ENCODE measurements around the gene MISP3.
A peak's percentile ranks its signal among the peaks of the same experiment; 100 is the strongest.
"Not testable (repeated sequence)": the region's sequence is repeated elsewhere in the genome, so short reads cannot be mapped to it uniquely, and the experiment has no call there.

MISP3 gene

DNA sequence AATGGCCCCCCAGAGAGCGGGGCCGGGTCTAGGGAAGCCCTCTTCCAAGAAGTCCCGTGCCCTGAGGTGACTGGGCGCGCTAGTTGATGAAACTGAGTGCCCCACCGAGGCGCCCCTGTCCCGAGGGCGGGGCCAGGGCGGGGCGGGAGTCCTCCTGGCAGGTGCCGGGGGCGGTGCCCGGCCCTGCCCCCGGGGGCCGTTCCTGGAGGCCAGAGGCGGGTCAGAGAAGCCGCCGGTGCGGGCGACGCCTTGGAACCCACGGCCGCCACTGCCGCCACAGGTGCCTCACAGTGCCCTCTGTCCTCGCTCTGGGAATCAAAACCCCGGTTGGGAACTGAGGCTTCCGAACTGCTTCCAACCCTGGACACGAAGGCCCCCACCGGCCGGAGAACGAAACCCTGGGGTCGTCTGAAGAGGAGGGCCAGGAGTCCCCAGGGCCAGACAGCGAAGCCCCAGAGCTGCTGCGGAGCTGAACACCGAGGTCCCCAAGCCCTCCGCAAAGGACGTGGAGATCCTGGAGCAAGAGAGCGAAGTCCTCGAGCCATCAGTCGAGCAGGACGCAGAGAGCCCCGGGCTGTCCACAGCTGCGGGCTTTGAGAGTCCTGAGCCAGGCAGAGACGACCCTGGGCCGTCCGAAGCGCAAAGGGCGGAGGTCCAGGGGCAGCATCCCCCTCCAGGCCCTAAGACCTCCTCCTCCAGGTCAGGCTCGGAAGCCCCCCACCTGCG is at the start of gene MISP3:
MISP3 (plus strand) TSS at position 252 of the 726 bp plus-strand sequence. CDS start 524 bp downstream, outside the sequence.
- DNase-seq (ENCODE audit: low spot score): peak; percentile 84

DNA sequence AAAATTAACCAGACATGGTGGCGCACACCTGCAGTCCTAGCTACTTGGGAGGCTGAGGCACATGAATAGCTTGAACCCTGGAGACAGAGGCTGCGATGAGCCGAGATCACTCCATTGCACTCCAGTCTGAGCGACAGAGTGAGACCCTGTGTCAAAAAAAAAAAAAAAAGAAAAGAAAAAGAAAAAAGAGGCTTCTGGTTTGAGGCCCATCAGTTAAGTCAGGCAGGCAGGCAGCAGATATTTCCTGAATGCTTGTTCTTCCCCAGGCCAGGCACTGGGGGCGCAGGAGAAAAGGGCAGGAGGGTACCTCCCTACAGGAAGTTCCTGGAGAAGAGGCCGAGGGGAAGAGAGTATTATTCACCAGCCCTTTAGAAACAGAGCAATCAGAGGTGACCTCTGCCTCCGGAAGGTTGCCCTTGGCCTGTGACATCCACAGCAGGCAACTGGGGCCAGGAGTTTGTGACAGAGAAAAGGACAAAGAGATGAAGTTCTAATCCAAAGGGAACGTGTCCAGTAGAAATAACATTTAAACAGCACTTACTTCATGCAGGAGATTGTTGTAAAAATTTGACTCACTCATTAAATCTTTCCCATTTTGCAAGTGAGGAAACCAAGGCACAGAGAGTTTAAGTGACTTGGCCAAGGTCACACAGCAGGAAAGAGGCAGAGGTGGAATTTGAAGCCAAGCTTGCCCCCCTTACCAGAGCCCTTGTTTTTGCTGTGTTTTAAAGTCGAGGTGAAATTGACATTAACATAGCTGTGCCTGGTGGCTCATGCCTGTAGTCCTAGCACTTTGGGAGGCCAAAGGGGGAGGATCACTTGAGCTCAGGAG is 49.0 kb upstream of the MISP3 start:
- peak; percentile 73 for DNase-seq (ENCODE audit: low spot score)

DNA sequence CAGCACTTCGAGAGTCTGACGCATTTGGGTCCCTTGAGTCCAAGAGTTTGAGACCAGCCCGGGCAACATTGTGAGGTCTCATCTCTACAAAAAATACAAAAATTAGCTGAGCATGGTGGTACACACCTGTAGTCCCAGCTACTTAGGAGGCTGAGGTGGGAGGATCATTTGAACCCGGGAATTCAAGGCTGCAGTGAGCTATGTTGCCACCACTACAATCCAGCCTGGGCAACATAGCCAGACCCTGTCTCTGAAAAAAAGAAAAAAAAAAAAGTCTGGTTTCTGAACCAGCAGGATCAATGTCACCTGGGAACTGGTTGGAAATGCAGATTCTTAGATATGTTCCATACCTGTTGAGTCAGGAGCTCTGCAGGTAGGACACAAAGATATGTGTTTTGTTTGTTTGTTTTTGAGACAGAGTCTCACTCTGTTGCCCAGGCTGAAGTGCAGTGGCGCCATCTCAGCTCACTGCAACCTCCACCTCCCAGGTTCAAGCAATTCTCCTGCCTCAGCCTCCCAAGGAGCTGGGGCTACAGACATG is 45.9 kb upstream of the MISP3 start:
- not testable (repeated sequence) for DNase-seq (ENCODE audit: low spot score)

DNA sequence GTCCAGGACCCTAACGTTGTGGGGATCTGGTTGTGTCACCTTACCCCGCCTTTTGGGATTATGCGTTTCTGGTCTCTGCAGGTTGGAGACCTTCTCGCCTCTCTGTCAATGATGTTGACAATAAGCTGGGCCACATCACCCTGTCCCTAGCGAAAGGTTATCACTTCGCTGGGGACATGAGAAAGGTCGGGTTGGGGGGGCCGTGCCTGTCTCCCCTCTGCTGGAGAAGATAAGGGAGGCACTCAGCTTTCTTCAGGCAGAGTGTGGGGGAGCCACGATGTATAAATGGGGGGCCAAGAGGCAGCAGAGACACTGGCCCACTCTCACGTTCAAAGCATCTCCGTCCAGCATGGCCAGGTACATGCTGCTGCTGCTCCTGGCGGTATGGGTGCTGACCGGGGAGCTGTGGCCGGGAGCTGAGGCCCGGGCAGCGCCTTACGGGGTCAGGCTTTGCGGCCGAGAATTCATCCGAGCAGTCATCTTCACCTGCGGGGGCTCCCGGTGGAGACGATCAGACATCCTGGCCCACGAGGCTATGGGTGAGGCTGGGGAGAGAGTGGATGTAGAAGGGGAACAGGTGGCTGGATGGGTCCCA is 44.6 kb upstream of the MISP3 start, which contains the start of gene RLN3:
RLN3 (plus strand) TSS at position 293 of the 595 bp plus-strand sequence; CDS start at position 350, 57 bp downstream.
- DNase-seq (ENCODE audit: low spot score): no peak

DNA sequence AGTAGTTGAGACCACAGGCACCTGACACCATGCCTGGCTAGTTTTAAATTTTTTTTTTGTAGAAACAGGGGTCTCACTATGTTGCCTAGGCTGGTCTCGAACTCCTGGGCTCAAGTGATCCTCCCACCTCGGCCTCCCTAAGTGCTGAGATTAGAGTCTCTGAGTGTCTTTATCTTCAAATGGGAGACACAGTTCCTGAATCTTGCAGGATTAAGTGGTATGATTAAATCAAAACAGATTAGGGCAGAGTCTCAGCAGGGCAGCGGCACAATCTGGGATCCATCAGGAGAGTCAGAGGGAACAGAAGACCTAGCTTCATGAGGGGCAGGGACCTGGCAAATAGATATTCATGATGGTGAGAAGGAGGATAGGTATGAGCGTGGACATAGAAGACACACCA is 43.7 kb upstream of the MISP3 start:
- DNase-seq (ENCODE audit: low spot score): no peak

DNA sequence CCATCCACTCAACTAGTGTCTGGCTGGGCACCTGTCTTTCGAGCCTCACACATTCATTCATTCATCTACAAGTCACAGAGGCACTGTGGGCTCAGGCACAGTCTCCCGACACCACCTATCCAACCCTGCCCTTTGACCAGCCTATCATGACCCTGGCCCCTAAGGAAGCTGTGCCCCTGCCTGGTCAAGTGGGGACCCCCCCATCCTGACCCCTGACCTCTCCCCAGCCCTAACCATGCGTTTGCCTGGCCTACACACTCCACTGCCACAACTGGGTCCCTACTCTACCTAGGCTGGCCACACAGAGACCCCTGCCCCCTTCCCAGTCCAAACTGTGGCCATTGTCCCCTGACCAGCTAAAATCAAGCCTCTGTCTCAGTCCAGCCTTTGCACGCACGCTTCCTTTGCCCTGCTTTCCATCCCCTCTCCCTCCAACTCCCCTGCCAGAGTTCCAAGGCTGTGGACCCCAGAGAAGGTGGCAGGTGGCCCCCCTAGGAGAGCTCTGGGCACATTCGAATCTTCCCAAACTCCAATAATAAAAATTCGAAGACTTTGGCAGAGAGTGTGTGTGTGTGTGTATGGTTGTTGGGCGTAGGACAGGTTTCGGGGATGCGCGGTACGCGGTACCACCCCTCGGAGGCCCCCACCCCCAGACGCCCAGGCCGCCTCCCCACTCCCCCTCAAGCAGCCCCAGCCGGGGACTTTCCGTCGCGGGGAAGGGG is 41.4 kb upstream of the MISP3 start:
- DNase-seq (ENCODE audit: low spot score): no peak

DNA sequence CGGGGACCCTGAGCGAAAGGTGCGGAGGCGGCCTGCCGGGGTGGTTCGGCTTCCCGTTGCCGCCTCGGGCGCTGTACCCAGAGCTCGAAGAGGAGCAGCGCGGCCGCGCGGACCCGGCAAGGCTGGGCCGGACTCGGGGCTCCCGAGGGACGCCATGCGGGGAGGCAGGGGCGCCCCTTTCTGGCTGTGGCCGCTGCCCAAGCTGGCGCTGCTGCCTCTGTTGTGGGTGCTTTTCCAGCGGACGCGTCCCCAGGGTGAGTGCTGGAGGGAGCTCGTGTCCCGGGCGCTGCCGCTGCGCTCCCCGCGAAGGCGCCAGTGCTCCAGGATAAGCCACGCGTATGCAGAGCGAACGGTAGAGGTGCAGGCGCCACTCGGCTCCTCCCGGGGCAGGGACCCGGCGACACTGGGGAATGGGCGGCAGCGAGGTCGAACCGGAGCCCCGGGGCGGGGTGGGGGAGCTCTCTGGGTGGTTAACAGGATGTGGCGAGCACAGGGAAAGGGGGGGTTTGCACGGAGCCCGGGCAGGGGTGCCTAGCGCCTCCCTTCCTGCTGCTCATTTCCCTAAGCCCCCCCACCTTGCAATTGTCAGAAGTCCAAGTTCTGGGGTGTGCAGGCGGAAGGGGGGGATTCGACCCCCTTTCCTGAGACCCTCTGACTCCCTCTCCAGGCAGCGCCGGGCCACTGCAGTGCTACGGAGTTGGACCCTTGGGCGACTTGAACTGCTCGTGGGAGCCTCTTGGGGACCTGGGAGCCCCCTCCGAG is 40.7 kb upstream of the MISP3 start, which contains the start of gene IL27RA:
IL27RA (plus strand) TSS at position 44 of the 762 bp plus-strand sequence; CDS start at position 155, 111 bp downstream.
- DNase-seq (ENCODE audit: low spot score): peak; percentile 61

DNA sequence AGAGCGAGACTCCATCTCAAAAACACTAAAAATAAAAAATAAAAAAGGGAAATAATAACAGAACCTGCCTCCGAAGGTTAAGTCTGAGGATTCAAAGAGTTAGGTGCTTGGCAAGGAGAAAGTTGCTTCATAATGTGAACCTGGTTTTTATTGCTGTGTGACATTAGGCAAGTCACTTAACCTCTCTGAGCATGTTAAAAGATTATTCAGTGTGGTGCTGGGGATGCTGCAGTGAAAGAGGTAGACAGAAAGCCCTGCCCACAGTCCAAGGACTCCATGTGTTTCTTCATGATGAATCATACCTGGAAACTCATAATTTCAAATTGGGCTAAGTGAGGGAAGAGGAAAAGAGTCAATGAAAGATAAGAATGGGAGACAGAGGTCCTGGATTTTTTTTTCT is 38.6 kb upstream of the MISP3 start:
- no peak for DNase-seq (ENCODE audit: low spot score)

DNA sequence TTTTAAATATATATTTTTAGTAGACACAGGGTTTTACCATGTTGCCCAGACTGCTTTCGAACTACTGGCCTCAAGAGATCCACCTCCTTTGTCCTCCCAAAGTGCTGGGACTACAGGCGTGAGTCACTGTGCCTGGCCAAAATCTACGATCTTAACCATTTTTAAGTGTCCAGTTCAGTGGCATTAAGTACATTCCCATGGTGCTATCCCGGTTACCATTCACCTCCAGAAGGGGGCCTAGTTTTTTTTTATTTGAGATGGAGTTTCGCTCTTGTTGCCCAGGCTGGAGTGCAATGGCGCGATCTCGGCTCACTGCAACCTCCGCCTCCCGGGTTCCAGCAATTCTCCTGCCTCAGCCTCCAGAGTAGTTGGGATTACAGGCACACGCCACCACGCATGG is 37.4 kb upstream of the MISP3 start:
- not testable (repeated sequence) for DNase-seq (ENCODE audit: low spot score)

DNA sequence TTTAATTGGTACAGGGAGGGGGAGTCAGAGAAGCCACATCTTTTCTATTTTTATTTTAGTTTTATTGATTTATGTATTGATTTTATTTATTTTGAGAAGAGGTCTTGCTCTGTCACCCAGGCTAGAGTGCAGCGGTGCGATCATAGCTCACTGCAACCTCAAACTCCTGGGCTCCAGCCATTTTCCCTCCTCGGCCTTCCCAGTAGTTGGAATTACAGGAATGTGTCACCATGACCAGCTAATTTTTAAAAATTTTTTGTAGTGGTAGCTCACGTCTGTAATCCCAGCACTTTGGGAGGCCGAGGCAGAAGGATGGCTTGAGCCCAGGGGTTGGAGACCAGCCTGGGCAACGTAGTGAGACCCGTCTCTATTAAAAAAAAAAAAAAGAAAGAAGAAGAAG is 36.9 kb upstream of the MISP3 start:
- no peak for DNase-seq (ENCODE audit: low spot score)

DNA sequence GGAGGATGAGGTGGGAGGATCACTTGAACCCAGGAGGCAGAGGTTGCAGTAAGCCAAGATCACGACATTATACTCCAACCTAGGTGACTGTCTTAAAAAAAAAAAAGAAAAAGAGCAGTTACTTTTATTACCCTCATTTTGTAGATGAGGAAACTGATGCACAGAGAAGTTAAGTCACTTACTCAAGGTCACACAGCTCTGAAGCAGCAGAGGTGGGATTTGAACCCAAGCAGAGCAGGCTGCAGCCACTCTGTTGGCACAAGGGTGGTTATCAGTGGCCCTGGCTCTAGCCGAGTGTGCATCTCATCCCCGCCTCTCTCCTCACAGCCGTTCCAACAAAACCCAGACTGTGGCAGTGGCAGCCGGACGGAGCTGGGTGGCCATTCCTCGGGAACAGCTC is 33.4 kb upstream of the MISP3 start:
- DNase-seq (ENCODE audit: low spot score): no peak

DNA sequence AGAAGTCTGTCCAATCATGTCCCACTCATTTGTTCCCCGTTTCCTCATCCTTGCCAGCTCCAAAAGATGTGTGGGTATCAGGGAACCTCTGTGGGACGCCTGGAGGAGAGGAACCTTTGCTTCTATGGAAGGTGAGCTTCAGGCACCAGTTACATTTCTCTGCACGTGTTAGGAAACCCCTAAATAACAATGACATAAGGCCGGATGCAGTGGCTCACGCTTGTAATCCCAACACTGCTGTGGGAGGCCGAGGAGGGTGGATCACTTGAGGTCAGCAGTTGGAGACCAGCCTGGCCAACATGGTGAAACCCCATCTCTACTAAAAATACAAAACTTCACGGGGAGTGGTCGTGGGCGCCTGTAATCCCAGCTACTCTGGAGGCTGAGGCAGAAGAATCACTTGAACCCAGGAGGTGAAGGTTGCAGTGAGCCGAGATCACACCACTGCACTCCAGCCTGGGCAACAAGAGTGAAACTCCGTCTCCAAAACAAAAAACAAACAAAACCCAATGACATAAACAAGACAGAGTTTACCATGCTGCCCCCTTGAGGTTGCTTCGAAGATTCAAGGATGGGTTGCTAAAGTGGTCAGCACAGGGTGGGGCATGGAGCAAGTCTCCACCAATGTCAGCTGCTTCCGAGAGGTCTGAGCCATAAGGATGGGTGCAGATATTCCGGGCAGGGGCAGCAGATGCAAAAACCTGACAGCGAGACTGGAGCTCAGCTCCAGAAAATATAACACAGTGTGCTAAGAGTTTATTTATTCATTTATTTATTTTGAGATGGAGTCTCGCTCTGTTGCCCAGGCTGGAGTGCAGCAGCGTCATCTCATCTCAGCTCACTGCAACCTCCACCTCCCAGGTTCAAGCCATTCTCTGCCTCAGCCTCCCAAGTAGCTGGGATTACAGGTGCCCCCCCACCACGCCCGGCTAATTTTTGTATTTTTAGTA is 29.7 kb upstream of the MISP3 start:
- peak; percentile 71 for DNase-seq (ENCODE audit: low spot score)

DNA sequence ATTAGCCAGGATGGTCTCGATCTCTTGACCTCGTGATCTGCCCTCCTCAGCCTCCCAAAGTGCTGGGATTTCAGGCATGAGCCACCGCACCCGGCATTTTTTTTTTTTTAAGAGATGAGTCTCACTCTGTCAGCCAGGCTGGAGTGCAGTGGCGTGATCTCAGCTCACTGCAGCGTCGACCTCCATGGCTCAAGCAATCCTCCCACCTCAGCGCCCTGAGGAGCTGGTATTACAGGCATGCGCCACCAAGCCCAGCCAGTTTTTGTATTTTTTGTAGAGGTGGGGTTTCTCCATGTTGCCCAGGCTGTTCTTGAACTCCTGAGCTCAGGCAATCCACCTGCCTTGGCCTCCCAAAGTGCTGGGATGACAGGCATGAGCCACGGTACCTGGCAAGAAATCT is 24.7 kb upstream of the MISP3 start:
- DNase-seq (ENCODE audit: low spot score): not testable (repeated sequence)

DNA sequence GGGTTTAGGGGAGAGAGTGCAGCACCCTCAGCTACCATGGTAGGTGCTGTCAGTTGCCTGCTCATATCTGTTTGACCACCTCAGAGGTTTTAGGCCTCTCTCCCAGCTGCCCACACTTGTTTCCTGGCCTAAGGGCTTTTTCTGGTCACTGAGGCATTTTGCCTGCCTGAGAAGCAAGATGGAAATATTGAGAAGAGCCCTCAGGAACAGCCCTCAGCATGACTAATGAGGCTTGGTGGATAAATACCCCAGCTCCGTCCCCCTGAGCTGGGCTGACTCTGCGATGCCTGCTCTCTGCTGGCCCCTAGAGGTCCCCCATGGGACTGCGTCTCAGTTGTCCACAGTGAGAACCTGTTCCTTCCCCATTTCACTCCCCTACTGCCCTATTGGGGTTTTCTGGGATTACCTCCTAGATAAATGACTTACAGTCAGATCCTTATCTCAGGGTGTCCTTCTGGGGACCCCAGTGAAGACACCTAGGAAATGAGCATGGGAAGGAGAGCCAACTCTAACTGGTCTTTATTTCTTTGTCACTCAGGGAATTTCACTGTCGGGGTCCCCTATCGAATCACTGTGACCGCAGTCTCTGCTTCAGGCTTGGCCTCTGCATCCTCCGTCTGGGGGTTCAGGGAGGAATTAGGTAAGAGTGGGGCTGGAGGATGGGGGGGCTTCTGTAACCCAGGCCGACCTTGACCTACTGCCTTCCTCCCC is 24.0 kb upstream of the MISP3 start:
- no peak for DNase-seq (ENCODE audit: low spot score)

DNA sequence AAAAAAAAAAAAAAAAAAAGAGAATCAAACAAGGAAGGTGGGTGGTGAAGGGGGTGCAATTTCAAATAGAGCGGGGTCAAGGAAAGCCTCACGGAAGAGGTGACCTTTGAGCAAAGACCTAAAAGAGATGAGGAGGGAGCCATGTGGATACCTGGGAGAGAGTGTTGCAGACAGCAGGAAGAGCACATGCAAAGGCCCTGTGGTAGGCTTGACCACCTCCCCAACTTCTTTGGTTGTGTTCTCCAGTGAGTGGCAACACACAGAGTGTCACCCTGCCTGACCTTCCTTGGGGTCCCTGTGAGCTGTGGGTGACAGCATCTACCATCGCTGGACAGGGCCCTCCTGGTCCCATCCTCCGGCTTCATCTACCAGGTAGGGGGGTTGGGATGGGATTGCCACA is 22.1 kb upstream of the MISP3 start:
- no peak for DNase-seq (ENCODE audit: low spot score)

DNA sequence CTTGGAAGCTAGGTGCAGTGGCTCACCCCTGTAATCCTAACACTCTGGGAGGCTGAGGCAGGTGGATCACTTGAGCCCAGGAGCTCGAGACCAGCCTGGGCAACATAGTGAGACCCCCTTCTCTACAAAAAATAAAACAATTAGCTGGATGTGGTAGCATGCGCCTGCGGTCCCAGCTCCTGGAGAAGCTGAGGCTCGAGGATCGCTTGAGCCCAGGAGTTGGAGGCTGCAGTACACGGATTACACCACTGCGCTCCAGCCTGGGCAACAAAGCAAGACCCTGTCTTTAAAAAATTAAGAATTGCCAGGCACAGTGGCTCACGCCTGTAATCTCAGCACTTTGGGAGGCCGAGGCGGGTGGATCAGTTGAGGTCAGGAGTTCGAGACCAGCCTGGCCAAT is 21.6 kb upstream of the MISP3 start:
- DNase-seq (ENCODE audit: low spot score): not testable (repeated sequence)

DNA sequence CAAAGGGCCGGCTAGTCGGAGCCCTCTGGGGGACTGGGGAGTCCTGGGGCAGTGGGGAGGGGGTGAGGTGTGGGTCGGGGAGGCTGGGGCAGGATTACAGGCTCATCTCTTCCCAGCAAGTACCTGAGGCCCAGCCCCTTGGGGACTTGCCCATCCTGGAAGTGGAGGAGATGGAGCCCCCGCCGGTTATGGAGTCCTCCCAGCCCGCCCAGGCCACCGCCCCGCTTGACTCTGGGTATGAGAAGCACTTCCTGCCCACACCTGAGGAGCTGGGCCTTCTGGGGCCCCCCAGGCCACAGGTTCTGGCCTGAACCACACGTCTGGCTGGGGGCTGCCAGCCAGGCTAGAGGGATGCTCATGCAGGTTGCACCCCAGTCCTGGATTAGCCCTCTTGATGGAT is 20.6 kb upstream of the MISP3 start:
- no peak for DNase-seq (ENCODE audit: low spot score)

DNA sequence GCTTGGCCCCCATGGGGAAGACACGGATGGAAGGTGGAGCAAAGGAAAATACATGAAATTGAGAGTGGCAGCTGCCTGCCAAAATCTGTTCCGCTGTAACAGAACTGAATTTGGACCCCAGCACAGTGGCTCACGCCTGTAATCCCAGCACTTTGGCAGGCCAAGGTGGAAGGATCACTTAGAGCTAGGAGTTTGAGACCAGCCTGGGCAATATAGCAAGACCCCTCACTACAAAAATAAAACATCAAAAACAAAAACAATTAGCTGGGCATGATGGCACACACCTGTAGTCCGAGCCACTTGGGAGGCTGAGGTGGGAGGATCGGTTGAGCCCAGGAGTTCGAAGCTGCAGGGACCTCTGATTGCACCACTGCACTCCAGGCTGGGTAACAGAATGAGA is 20.1 kb upstream of the MISP3 start:
- no peak for DNase-seq (ENCODE audit: low spot score)

DNA sequence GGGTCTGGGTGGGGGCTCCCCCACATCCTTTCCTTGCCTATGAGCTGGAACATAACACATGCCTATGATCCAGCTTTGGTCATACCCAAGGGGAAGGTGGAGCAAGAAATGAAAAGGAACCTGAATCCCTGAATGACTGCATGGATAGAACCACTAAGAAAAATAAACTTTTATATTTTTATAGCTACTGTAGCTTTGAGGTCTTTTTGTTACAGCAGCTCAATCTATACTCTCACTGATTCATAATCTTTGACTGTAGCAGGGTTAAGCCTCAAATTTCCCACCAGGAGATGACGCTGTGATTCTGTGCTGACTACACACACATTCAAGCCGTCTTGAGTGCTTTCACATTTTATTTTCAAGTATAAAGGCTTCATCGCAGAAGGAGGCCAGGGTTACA is 19.6 kb upstream of the MISP3 start:
- no peak for DNase-seq (ENCODE audit: low spot score)
